ENCODE data around the gene WSB1.

- TF ChIP-seq CTCF (IDR thresholded peaks at IDR 0.05; ENCODE audit: low read length) (no peak), EZH2 (IDR thresholded peaks at IDR 0.05; ENCODE audit: borderline replicate concordance, low read length) (no peak)
Observed at GRCh38 chr17:27363326-27363725, 69.4 kb downstream of the WSB1 start.
